Smooth muscle cell (in vitro differentiated cells): ENCODE data around the gene P2RY6. TPM values are rescaled to one million over a fixed set of nuclear protein-coding genes. Genes with fewer than 3 reads are reported as not detected.

ENCODE experiments used
- DNase-seq: peaks from one replicate; lab custom pipeline; 2025; ENCODE audit not compliant: unreplicated experiment; lab: John Stamatoyannopoulos, UW
- H2AFZ ChIP-seq: fragments of 200-600 bp; sonication (generic); 2 replicates; pipeline ENCODE4 v1.6.0; 2016; ENCODE audit warnings: antibody characterized with exemption, low read depth, mild to moderate bottlenecking
- H3F3A ChIP-seq: fragments of 200-600 bp; sonication (generic); 2 replicates; pipeline ENCODE4 v1.6.0; 2017; ENCODE audit warnings: antibody characterized with exemption, low read depth
- H3K27ac ChIP-seq: fragments of 200-600 bp; sonication (generic); 2 replicates; pipeline ENCODE4 v1.5.1; 2016; ENCODE audit warnings: low read depth, mild to moderate bottlenecking
- H3K27me3 ChIP-seq: fragments of 200-600 bp; sonication (generic); 2 replicates; pipeline ENCODE4 v1.6.1; 2016; ENCODE audit warnings: low read depth, mild to moderate bottlenecking
- H3K36me3 ChIP-seq: fragments of 200-600 bp; sonication (generic); 2 replicates; pipeline ENCODE4 v1.5.1; 2016; ENCODE audit warnings: low read depth
- H3K4me1 ChIP-seq: fragments of 200-600 bp; sonication (generic); 2 replicates; pipeline ENCODE4 v1.5.1; 2016; ENCODE audit warnings: low read depth
- H3K4me2 ChIP-seq: fragments of 200-600 bp; sonication (generic); 2 replicates; pipeline ENCODE4 v1.6.0; 2016; ENCODE audit warnings: mild to moderate bottlenecking
- H3K4me3 ChIP-seq: fragments of 200-600 bp; sonication (generic); 2 replicates; pipeline ENCODE4 v1.5.1; 2016; ENCODE audit warnings: mild to moderate bottlenecking
- H3K79me2 ChIP-seq: fragments of 200-600 bp; sonication (generic); 2 replicates; pipeline ENCODE4 v1.6.0; 2016; ENCODE audit warnings: low read depth, mild to moderate bottlenecking
- H3K9ac ChIP-seq: fragments of 200-600 bp; sonication (generic); 2 replicates; pipeline ENCODE4 v1.6.0; 2016; ENCODE audit warnings: low read depth
- H3K9me3 ChIP-seq: fragments of 200-600 bp; sonication (generic); replicated peaks from 2 replicates; pipeline ENCODE4 v1.5.1; 2016; ENCODE audit warnings: low read depth
- H4K20me1 ChIP-seq: fragments of 200-600 bp; sonication (generic); 2 replicates; pipeline ENCODE4 v1.6.0; 2016; ENCODE audit warnings: low read depth
- CTCF ChIP-seq: fragments of 200-600 bp; sonication (generic); IDR thresholded peaks from 2 replicates; pipeline ENCODE4 v1.5.1; 2017; ENCODE audit warnings: borderline replicate concordance, mild to moderate bottlenecking, antibody characterized with exemption; ENCODE audit not compliant: insufficient read depth, poor library complexity, severe bottlenecking
- WGBS: methylation state at CpG from one replicate; pipeline ENCODE4 v1.1.7; 2016; ENCODE audit warnings: low lambda C conversion rate; 5-methylcytosine and 5-hydroxymethylcytosine counted together
- polyA plus RNA-seq: library from polyadenylated mRNA; unstranded; fragments of >200 nt; fragmentation: Nextera tagmentation; extraction: Ambion mirVana; gene quantifications from 2 replicates; pipeline ENCODE4 v1.2.1, GENCODE V29; 2016
- total RNA-seq: library from RNA; depleted of rRNA; stranded (reverse); fragments of >200 nt; gene quantifications from 2 replicates; pipeline ENCODE4 v1.2.3, GENCODE V29; 2014

P2RY6 gene
- total and polyA plus RNA-seq, 2 experiments from 2014 or later, result 3.7 to 13.8 TPM

GRCh38 chr11:73243093-73243485 is 29.0 kb upstream of the P2RY6 start:
- WGBS, result 84% methylated on average over 8 of the region's 8 CpGs
- Histone ChIP-seq H3K27me3 (no peaks in the 10 kb centered on the region), H3K4me1 (no peaks in the 10 kb centered on the region), H3K9me3 (no peaks in the 10 kb centered on the region), H4K20me1 (no peaks in the 10 kb centered on the region), H3K9ac (no peak overlapping the region), H2AFZ (no peak overlapping the region), H3F3A (no peaks in the 10 kb centered on the region), H3K79me2 (no peaks in the 10 kb centered on the region), H3K36me3 (no peaks in the 10 kb centered on the region), H3K4me3 (no peak overlapping the region), H3K4me2 (peak overlapping the region; percentile 71), H3K27ac (no peak overlapping the region)
- no peak for TF ChIP-seq CTCF
- DNase-seq, result no peak

GRCh38 chr11:73244589-73245240 is 27.4 kb upstream of the P2RY6 start:
- H3K27ac ChIP-seq, result no peak overlapping the region
- no peaks in the 10 kb centered on the region for H3K27me3 ChIP-seq
- TF ChIP-seq CTCF, result no peak
- no peak overlapping the region for H3K9ac ChIP-seq
- no peaks in the 10 kb centered on the region for H3K9me3 ChIP-seq
- H3K4me3 ChIP-seq, result no peak overlapping the region
- H4K20me1 ChIP-seq, result no peaks in the 10 kb centered on the region
- DNase-seq, result no peak
- no peaks in the 10 kb centered on the region for H3K4me1 ChIP-seq
- no peak overlapping the region for H3K4me2 ChIP-seq
- no peaks in the 10 kb centered on the region for H3K36me3 ChIP-seq
- no peaks in the 10 kb centered on the region for H3K79me2 ChIP-seq
- WGBS, result 66% methylated on average over 4 of the region's 4 CpGs
- no peak overlapping the region for H2AFZ ChIP-seq
- H3F3A ChIP-seq, result no peaks in the 10 kb centered on the region

- Histone ChIP-seq H4K20me1 (no peaks in the 10 kb centered on the region), H3K9ac (no peak overlapping the region), H3K4me2 (no peak overlapping the region), H3K27me3 (no peaks in the 10 kb centered on the region), H3K27ac (no peak overlapping the region), H3K36me3 (no peaks in the 10 kb centered on the region), H2AFZ (no peak overlapping the region), H3F3A (no peaks in the 10 kb centered on the region), H3K4me1 (no peaks in the 10 kb centered on the region), H3K79me2 (no peaks in the 10 kb centered on the region), H3K9me3 (no peaks in the 10 kb centered on the region), H3K4me3 (no peak overlapping the region)
- WGBS, result 65% methylated on average over 6 of the region's 6 CpGs
- TF ChIP-seq CTCF, result no peak
- no peak for DNase-seq
These were observed 26.7 kb upstream of the P2RY6 start for GRCh38 chr11:73245461-73245860.

- 97% methylated on average over 2 of the region's 2 CpGs for WGBS
- H3K4me3 ChIP-seq, result no peak overlapping the region
- H3K9ac ChIP-seq, result no peak overlapping the region
- no peaks in the 10 kb centered on the region for H4K20me1 ChIP-seq
- no peak overlapping the region for H3K4me2 ChIP-seq
- H3K4me1 ChIP-seq, result no peaks in the 10 kb centered on the region
- H3F3A ChIP-seq, result no peaks in the 10 kb centered on the region
- H3K27ac ChIP-seq, result no peak overlapping the region
- H3K36me3 ChIP-seq, result no peaks in the 10 kb centered on the region
- H3K9me3 ChIP-seq, result no peaks in the 10 kb centered on the region
- TF ChIP-seq CTCF, result no peak
- H3K27me3 ChIP-seq, result no peaks in the 10 kb centered on the region
- no peak overlapping the region for H2AFZ ChIP-seq
- no peaks in the 10 kb centered on the region for H3K79me2 ChIP-seq
- no peak for DNase-seq
These were observed 25.8 kb upstream of the P2RY6 start for GRCh38 chr11:73246303-73246702.
